Endodermal cell (in vitro differentiated cells): ENCODE results near the gene DUS2. TPM values are rescaled to one million over a fixed set of nuclear protein-coding genes. Genes with fewer than 3 reads are reported as not detected.
A peak's percentile ranks its signal among the peaks of the same experiment; 100 is the strongest.

Experiments
- DNase-seq: peaks from one replicate; pipeline ENCODE4 v3.0.0-alpha.2; 2017
- H3K27ac ChIP-seq: 2 replicates; pipeline ENCODE4 v1.5.1; 2013; ENCODE audit warnings: mild to moderate bottlenecking, low read depth, low read length, moderate library complexity
- H3K27me3 ChIP-seq: 2 replicates; pipeline ENCODE4 v1.6.1; 2013; ENCODE audit warnings: mild to moderate bottlenecking, low read length, moderate library complexity; ENCODE audit not compliant: insufficient read depth, control insufficient read depth, poor library complexity, severe bottlenecking
- H3K36me3 ChIP-seq: 2 replicates; pipeline ENCODE4 v1.7.0; 2013; ENCODE audit warnings: mild to moderate bottlenecking, low read length, moderate library complexity; ENCODE audit not compliant: control insufficient read depth, insufficient read depth
- H3K4me1 ChIP-seq: one replicate; pipeline ENCODE4 v1.7.0; 2013; ENCODE audit warnings: low read length; ENCODE audit not compliant: control insufficient read depth, insufficient read depth
- H3K4me3 ChIP-seq: 2 replicates; pipeline ENCODE4 v1.5.1; 2013; ENCODE audit warnings: mild to moderate bottlenecking, low read length, moderate library complexity
- H3K9ac ChIP-seq: 2 replicates; pipeline ENCODE4 v1.6.1; 2013; ENCODE audit warnings: mild to moderate bottlenecking, low read length, moderate library complexity; ENCODE audit not compliant: poor library complexity, severe bottlenecking; ENCODE audit errors: extremely low read depth
- H3K9me3 ChIP-seq: 2 replicates; pipeline ENCODE4 v1.6.1; 2013; ENCODE audit warnings: mild to moderate bottlenecking, low read length, moderate library complexity; ENCODE audit not compliant: control insufficient read depth
- H3K27ac Mint-ChIP-seq: 2 replicates; pipeline ENCODE4 v1.8.0; 2020; ENCODE audit warnings: mixed read lengths
- H3K27me3 Mint-ChIP-seq: 2 replicates; pipeline ENCODE4 v1.8.0; 2021; ENCODE audit warnings: mild to moderate bottlenecking, mixed read lengths; ENCODE audit not compliant: insufficient read depth
- H3K36me3 Mint-ChIP-seq: 2 replicates; pipeline ENCODE4 v1.8.0; 2020; ENCODE audit warnings: low read depth, mixed read lengths
- H3K4me1 Mint-ChIP-seq: 2 replicates; pipeline ENCODE4 v1.8.0; 2020; ENCODE audit warnings: mixed read lengths
- H3K4me3 Mint-ChIP-seq: 2 replicates; pipeline ENCODE4 v1.8.0; 2020; ENCODE audit warnings: mild to moderate bottlenecking, moderate library complexity, mixed read lengths
- H3K9me3 Mint-ChIP-seq: 2 replicates; pipeline ENCODE4 v1.8.0; 2020; ENCODE audit warnings: mild to moderate bottlenecking, mixed read lengths
- WGBS, 2 experiments: methylation state at CpG; one replicate each; pipeline versions ENCODE4 v1.1.5 to v1.1.7; 2013; ENCODE audit warnings: missing lambda C conversion rate in 2 of 2, mixed read lengths in 1 of 2; ENCODE audit not compliant: insufficient coverage in 1 of 2, insufficient read length in 1 of 2; 5-methylcytosine and 5-hydroxymethylcytosine counted together
- total RNA-seq, 2 donors: library from RNA; stranded (reverse); fragmentation: NEBNext Ultra II Directional in 1 of 2; extraction: Animal tissue kit (Norgen Biotek cat#: 25700) in 1 of 2; gene quantifications; 2 replicates in 1 of 2; 3 replicates in 1 of 2; pipeline ENCODE4 v1.2.1, GENCODE V29; 2021
- TF ChIP-seq, protein P1 (sequence below): fragments of 200-600 bp; sonication (generic); conservative IDR thresholded peaks from 2 replicates; pipeline ENCODE4 v1.5.0; 2021; ENCODE audit warnings: antibody characterized with exemption, mild to moderate bottlenecking

Gene DUS2
- total RNA-seq, 2 donors from 2014 or later: 23.4 to 24.0 TPM

DNA sequence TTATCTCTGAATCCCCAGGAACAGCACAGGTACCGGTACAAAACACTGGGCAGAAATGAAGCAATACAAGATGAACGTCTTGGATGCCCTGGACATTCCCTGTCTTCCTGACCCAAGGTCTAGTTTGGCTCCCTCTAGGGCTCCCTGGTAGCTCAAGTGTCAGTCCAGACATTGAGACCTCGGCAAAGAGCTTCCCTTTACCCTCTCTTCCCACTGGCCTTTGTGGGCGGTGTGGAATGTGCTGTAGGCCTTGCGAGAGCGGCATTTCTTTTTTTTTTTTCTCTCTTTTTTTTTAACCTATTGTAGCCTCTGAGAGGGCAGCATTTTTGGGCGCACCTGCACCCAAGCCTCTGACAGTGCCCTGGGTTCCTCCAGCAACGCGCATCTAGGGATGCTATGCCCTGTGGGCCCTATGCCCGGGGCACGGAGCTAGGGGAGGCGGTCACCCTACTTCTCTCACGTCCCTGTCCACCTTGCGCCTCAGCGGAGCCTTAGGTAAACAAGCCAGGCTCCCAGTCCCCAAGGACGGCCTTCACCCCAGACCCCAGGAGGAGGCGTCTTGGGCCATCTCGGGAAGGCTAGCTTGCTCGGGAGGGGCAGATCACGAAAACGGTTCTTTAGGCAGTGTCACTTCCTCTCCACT lies 60.9 kb downstream of the DUS2 start:
- Histone ChIP-seq H3K4me1 (peaks cover 14% of the 10 kb centered on the region), H3K4me3 (peak overlapping the region; percentile 92), H3K27me3 (no peaks in the 10 kb centered on the region), H3K36me3 (no peaks in the 10 kb centered on the region), H3K27ac (peak overlapping the region; percentile 99), H3K9ac (peak overlapping the region; percentile 82), H3K9me3 (no peaks in the 10 kb centered on the region)
- Mint-ChIP-seq H3K27me3 (no peaks in the 10 kb centered on the region), H3K27ac (peak overlapping the region; percentile 74), H3K4me3 (peak overlapping the region; percentile 97), H3K36me3 (peaks cover 5% of the 10 kb centered on the region), H3K4me1 (peaks cover 23% of the 10 kb centered on the region), H3K9me3 (no peaks in the 10 kb centered on the region)
- TF ChIP-seq, protein P1, sequence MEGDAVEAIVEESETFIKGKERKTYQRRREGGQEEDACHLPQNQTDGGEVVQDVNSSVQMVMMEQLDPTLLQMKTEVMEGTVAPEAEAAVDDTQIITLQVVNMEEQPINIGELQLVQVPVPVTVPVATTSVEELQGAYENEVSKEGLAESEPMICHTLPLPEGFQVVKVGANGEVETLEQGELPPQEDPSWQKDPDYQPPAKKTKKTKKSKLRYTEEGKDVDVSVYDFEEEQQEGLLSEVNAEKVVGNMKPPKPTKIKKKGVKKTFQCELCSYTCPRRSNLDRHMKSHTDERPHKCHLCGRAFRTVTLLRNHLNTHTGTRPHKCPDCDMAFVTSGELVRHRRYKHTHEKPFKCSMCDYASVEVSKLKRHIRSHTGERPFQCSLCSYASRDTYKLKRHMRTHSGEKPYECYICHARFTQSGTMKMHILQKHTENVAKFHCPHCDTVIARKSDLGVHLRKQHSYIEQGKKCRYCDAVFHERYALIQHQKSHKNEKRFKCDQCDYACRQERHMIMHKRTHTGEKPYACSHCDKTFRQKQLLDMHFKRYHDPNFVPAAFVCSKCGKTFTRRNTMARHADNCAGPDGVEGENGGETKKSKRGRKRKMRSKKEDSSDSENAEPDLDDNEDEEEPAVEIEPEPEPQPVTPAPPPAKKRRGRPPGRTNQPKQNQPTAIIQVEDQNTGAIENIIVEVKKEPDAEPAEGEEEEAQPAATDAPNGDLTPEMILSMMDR: peak; percentile 32
- DNase-seq: no peak
- 31 to 35% methylated on average over 12 to 21 of the region's 21 CpGs for WGBS, 2 experiments

DNA sequence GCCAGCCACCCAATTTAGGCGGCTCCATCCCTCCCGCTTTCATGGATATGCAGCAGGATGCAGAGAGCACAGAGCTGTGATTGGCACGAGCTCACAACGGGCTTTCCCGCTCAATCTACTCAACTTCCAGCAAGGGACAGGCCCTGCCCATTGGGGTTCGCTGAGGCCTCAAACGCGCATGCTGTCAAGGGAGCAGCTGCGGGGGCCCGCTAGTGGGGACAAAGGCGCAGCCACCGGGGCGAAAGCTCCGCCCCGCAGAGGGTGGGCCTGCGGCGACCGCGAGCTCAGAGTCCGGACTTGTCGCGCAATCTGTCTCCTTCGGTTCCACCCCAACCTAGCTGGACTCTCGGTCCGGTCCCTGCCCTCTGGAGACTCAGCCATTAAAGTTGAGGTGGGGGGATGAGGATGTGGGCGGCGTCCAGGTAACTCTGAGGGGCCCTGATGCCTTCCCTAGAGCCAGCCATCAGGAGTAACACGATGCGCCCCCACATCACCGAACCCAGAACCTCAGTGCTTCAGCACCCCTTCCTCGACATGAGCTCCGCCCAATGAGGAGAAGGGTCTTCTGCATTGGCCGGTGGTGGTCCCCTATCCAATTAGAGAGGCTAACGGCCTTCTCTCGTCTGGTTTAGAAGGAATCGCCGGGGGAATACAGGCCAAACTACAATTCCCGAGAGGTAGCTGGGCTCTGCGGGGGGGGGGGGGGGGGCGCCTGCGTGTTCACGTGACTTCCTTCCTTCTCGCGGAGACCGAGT lies 61.6 kb downstream of the DUS2 start:
- Mint-ChIP-seq H3K27ac (peak overlapping the region; percentile 92), H3K27me3 (no peaks in the 10 kb centered on the region), H3K9me3 (no peaks in the 10 kb centered on the region), H3K36me3 (peaks cover 5% of the 10 kb centered on the region), H3K4me3 (peak overlapping the region; percentile 97), H3K4me1 (peaks cover 23% of the 10 kb centered on the region)
- TF ChIP-seq, protein P1: no peak
- H3K36me3 ChIP-seq: no peaks in the 10 kb centered on the region
- H3K9me3 ChIP-seq: no peaks in the 10 kb centered on the region
- 1 to 2% methylated on average over 18 to 39 of the region's 45 CpGs for WGBS, 2 experiments
- peak; percentile 91 for DNase-seq
- H3K4me3 ChIP-seq: peak overlapping the region; percentile 92
- peaks cover 11% of the 10 kb centered on the region for H3K4me1 ChIP-seq
- peak overlapping the region; percentile 99 for H3K27ac ChIP-seq
- H3K9ac ChIP-seq: peak overlapping the region; percentile 82
- no peaks in the 10 kb centered on the region for H3K27me3 ChIP-seq

DNA sequence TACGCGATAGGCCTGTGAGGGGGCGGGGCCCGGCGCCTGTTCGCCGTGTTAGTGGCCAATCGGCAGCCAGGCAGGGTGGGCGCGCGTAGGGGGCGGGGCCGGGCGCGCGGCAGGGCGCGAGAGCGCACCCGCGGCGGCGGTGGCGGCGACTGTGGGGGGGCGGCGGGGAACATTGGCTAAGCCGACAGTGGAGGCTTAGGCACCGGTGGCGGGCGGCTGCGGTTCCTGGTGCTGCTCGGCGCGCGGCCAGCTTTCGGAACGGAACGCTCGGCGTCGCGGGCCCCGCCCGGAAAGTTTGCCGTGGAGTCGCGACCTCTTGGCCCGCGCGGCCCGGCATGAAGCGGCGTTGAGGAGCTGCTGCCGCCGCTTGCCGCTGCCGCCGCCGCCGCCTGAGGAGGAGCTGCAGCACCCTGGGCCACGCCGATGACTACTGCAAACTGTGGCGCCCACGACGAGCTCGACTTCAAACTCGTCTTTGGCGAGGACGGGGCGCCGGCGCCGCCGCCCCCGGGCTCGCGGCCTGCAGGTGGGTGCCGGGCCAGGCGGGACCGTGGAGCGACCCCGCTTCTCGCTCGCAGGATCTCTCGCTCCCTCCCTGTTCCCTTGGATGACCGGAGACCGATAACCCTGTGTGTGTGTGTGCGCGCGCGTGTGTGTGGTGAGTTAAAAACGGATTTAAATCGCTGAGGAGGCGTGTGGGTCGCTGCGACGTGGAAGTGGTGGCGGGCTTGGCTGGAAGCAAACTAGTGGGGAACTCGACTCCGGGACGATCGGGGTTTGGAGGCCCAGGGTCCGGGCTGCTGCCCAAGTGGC lies 62.4 kb downstream of the DUS2 start, which contains the start of gene NFATC3:
Gene NFATC3 (plus strand): TSS at position 112 of the 813 bp plus-strand sequence. CDS start 312 bp downstream, at position 424.
- Mint-ChIP-seq H3K27me3 (no peaks in the 10 kb centered on the region), H3K4me3 (peak within 1 kb of the TSS; percentile 97), H3K27ac (peak within 1 kb of the TSS; percentile 98), H3K9me3 (no peaks in the 10 kb centered on the region), H3K36me3 (peaks cover 3% of the 10 kb centered on the region), H3K4me1 (peaks cover 25% of the 10 kb centered on the region)
- H3K9me3 ChIP-seq: no peaks in the 10 kb centered on the region
- H3K27me3 ChIP-seq: no peaks in the 10 kb centered on the region
- H3K27ac ChIP-seq: peak within 1 kb of the TSS; percentile 99
- no peaks in the 10 kb centered on the region for H3K36me3 ChIP-seq
- DNase-seq: peak; percentile 100
- H3K9ac ChIP-seq: peak within 1 kb of the TSS; percentile 82
- 0% methylated on average over 29 to 104 of the region's 104 CpGs for WGBS, 2 experiments
- H3K4me1 ChIP-seq: peaks cover 16% of the 10 kb centered on the region
- TF ChIP-seq, protein P1: peak; percentile 11
- peak within 1 kb of the TSS; percentile 92 for H3K4me3 ChIP-seq
